PC-3 (cell line): ENCODE results near the gene GLIPR2.

ENCODE experiments used
- CTCF ChIP-seq: fragments of 300-600 bp; sonication (generic); conservative IDR thresholded peaks from 2 replicates; pipeline ENCODE4 v1.5.1; 2017; ENCODE audit warnings: antibody characterized with exemption, low read depth, mild to moderate bottlenecking, low read length
- EZH2 ChIP-seq: fragments of 300-600 bp; sonication (generic); IDR thresholded peaks from one replicate; pipeline ENCODE4 v1.6.1; 2017; ENCODE audit warnings: antibody characterized with exemption, mild to moderate bottlenecking, low read length; ENCODE audit not compliant: unreplicated experiment
- EZH2phosphoT487 ChIP-seq: fragments of 300-600 bp; sonication (generic); IDR thresholded peaks from 2 replicates; pipeline ENCODE4 v1.6.1; 2018; ENCODE audit warnings: mild to moderate bottlenecking, antibody characterized with exemption, low read length, borderline replicate concordance

GRCh38 chr9:36169708-36170107, 33.2 kb downstream of the GLIPR2 start:
- TF ChIP-seq CTCF: no peak
- no peak for TF ChIP-seq EZH2
- no peak for TF ChIP-seq EZH2phosphoT487
